ENCODE data around the gene EXOC3L1. TPM values are rescaled to one million over a fixed set of nuclear protein-coding genes. Genes with fewer than 3 reads are reported as not detected.

EXOC3L1 gene
- total RNA-seq, 1 experiment from 2014 or later = 0.74 TPM

GRCh38 chr16:67165121-67166078 lies 24.5 kb downstream of the EXOC3L1 start:
- DNase-seq (ENCODE audit: low spot score) = no peak

GRCh38 chr16:67164599-67165061 lies 25.3 kb downstream of the EXOC3L1 start, which contains the start of gene HSF4:
HSF4 (plus strand) TSS chr16:67164745; CDS start chr16:67164812, 67 bp downstream.
- peak; percentile 77 for DNase-seq (ENCODE audit: low spot score)

- peak; percentile 23 for DNase-seq (ENCODE audit: low spot score)
Measured at GRCh38 chr16:67163999-67164558, 25.9 kb downstream of the EXOC3L1 start.

- no peak for DNase-seq (ENCODE audit: low spot score)
Measured at GRCh38 chr16:67163164-67163998, 26.6 kb downstream of the EXOC3L1 start.

- no peak for DNase-seq (ENCODE audit: low spot score)
Measured at GRCh38 chr16:67162506-67163163, 27.3 kb downstream of the EXOC3L1 start.

- DNase-seq (ENCODE audit: low spot score) = no peak
Measured at GRCh38 chr16:67161595-67162058, 28.3 kb downstream of the EXOC3L1 start.

GRCh38 chr16:67158637-67159600 lies 31.0 kb downstream of the EXOC3L1 start:
- DNase-seq (ENCODE audit: low spot score) = no peak

GRCh38 chr16:67157892-67158635 lies 31.9 kb downstream of the EXOC3L1 start:
- peak; percentile 38 for DNase-seq (ENCODE audit: low spot score)

- no peak for DNase-seq (ENCODE audit: low spot score)
Measured at GRCh38 chr16:67157106-67157748, 32.7 kb downstream of the EXOC3L1 start.

GRCh38 chr16:67156143-67156844 lies 33.6 kb downstream of the EXOC3L1 start:
- no peak for DNase-seq (ENCODE audit: low spot score)

GRCh38 chr16:67155295-67156142 lies 34.4 kb downstream of the EXOC3L1 start:
- DNase-seq (ENCODE audit: low spot score) = peak; percentile 75

GRCh38 chr16:67154578-67155294 lies 35.2 kb downstream of the EXOC3L1 start:
- no peak for DNase-seq (ENCODE audit: low spot score)

- DNase-seq (ENCODE audit: low spot score) = no peak
Measured at GRCh38 chr16:67151431-67152097, 38.4 kb downstream of the EXOC3L1 start.

GRCh38 chr16:67150833-67151396 lies 39.0 kb downstream of the EXOC3L1 start, which contains the start of gene B3GNT9:
B3GNT9 (minus strand) TSS chr16:67150998; CDS start chr16:67150485, 513 bp downstream.
- DNase-seq (ENCODE audit: low spot score) = peak; percentile 77

All from HT-29 (cell line).